22Rv1 (cell line): ENCODE data around the gene DHPS.

ENCODE experiments used
- ZFX ChIP-seq: fragments of 450-650 bp; IDR thresholded peaks from 2 replicates; pipeline ENCODE4 v1.6.1; 2017; ENCODE audit warnings: antibody characterized with exemption, borderline replicate concordance
- TF ChIP-seq, protein P1 (sequence below): fragments of 450-650 bp; IDR thresholded peaks from 2 replicates; pipeline ENCODE4 v1.5.1; 2017; ENCODE audit warnings: mild to moderate bottlenecking

- TF ChIP-seq, protein P1, sequence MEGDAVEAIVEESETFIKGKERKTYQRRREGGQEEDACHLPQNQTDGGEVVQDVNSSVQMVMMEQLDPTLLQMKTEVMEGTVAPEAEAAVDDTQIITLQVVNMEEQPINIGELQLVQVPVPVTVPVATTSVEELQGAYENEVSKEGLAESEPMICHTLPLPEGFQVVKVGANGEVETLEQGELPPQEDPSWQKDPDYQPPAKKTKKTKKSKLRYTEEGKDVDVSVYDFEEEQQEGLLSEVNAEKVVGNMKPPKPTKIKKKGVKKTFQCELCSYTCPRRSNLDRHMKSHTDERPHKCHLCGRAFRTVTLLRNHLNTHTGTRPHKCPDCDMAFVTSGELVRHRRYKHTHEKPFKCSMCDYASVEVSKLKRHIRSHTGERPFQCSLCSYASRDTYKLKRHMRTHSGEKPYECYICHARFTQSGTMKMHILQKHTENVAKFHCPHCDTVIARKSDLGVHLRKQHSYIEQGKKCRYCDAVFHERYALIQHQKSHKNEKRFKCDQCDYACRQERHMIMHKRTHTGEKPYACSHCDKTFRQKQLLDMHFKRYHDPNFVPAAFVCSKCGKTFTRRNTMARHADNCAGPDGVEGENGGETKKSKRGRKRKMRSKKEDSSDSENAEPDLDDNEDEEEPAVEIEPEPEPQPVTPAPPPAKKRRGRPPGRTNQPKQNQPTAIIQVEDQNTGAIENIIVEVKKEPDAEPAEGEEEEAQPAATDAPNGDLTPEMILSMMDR, result no peak
- TF ChIP-seq ZFX, result no peak
These were observed 13.9 kb downstream of the DHPS start for GRCh38 chr19:12667731-12668302.
